ENCODE data around the gene CDK2AP2.

GRCh38 chr11:67544616-67545242 lies 36.8 kb upstream of the CDK2AP2 start:
- TF ChIP-seq POLR2AphosphoS5 (IDR thresholded peaks at IDR 0.05) = no peak
- TF ChIP-seq EP300 (IDR thresholded peaks at IDR 0.05) = no peak
- TF ChIP-seq POLR2A (IDR thresholded peaks at IDR 0.05) = no peak

All from upper lobe of left lung (tissue), 4 donors.